Measurements from ENCODE around the gene NHS. TPM values are rescaled to one million over a fixed set of nuclear protein-coding genes. Genes with fewer than 3 reads are reported as not detected.

The NHS gene
- total RNA-seq, 1 donor from 2014 or later, result 8.3 TPM

DNA sequence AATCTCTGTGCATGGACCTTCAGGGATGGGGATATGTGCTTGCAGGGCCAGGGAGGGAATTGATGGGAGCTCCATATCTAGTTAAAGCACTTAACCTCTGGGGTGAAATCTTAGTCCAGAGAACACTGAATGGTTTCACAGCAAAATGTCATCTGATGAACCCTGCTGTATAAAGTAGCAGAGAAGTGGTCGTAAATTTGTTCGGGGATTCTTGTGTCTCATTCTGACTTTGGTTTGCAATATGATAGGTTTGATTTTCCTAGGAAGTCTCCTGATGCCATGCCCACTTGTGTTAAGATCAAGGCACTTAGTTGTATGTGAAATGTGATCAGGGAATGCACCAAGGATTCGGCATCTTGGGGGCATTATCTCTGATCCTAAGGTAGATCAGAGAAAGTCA is 96.9 kb downstream of the NHS start:
- TF ChIP-seq, protein P1, sequence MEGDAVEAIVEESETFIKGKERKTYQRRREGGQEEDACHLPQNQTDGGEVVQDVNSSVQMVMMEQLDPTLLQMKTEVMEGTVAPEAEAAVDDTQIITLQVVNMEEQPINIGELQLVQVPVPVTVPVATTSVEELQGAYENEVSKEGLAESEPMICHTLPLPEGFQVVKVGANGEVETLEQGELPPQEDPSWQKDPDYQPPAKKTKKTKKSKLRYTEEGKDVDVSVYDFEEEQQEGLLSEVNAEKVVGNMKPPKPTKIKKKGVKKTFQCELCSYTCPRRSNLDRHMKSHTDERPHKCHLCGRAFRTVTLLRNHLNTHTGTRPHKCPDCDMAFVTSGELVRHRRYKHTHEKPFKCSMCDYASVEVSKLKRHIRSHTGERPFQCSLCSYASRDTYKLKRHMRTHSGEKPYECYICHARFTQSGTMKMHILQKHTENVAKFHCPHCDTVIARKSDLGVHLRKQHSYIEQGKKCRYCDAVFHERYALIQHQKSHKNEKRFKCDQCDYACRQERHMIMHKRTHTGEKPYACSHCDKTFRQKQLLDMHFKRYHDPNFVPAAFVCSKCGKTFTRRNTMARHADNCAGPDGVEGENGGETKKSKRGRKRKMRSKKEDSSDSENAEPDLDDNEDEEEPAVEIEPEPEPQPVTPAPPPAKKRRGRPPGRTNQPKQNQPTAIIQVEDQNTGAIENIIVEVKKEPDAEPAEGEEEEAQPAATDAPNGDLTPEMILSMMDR (IDR thresholded peaks at IDR 0.05; ENCODE audit: unreplicated experiment), result no peak
- H3K27ac Mint-ChIP-seq, result no peak overlapping the region
- no peak for DNase-seq (ENCODE audit: low spot score in 2 of 2, unreplicated experiment in 2 of 2)
- peaks cover 9% of the 10 kb centered on the region for H3K4me1 Mint-ChIP-seq
- H3K4me3 Mint-ChIP-seq, result no peak overlapping the region
- H3K9me3 Mint-ChIP-seq, result no peaks in the 10 kb centered on the region
- peaks cover under 1% of the 10 kb centered on the region for H3K27me3 Mint-ChIP-seq (ENCODE audit: low read depth)
- H3K36me3 Mint-ChIP-seq, result no peaks in the 10 kb centered on the region

DNA sequence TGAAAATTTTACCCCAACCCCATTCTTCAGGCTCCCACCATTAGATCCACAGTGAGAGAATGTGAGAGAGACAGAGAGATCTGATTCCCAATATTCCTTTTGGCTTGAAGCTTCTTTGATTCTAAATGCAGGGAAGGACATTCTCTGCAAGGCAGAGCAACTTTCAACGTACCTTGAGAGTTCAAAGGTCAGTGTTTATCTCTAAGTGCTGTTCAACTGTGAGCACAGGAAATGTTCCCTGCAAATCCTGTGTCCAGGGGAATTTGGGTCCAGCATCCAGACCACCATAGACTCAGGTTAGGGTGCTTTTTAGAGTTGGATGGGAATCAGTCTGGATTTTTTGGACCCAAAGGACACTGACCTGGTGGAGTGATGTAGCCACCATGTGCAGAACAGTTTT is 97.4 kb downstream of the NHS start:
- TF ChIP-seq, protein P1 (IDR thresholded peaks at IDR 0.05; ENCODE audit: unreplicated experiment), result no peak
- H3K4me3 Mint-ChIP-seq, result no peak overlapping the region
- no peak overlapping the region for H3K27ac Mint-ChIP-seq
- H3K36me3 Mint-ChIP-seq, result no peaks in the 10 kb centered on the region
- no peak for DNase-seq (ENCODE audit: low spot score in 2 of 2, unreplicated experiment in 2 of 2)
- H3K9me3 Mint-ChIP-seq, result no peaks in the 10 kb centered on the region
- peaks cover 9% of the 10 kb centered on the region for H3K4me1 Mint-ChIP-seq
- H3K27me3 Mint-ChIP-seq (ENCODE audit: low read depth), result peaks cover 2% of the 10 kb centered on the region

- Mint-ChIP-seq H3K27ac (no peak overlapping the region), H3K27me3 (ENCODE audit: low read depth) (peaks cover 2% of the 10 kb centered on the region), H3K36me3 (no peaks in the 10 kb centered on the region), H3K4me1 (peaks cover 9% of the 10 kb centered on the region), H3K9me3 (no peaks in the 10 kb centered on the region), H3K4me3 (no peak overlapping the region)
- DNase-seq (ENCODE audit: low spot score in 2 of 2, unreplicated experiment in 2 of 2), result no peak
- TF ChIP-seq, protein P1 (IDR thresholded peaks at IDR 0.05; ENCODE audit: unreplicated experiment), result no peak
Measured at GRCh38 chrX:17473021-17473420, 98.0 kb downstream of the NHS start.

DNA sequence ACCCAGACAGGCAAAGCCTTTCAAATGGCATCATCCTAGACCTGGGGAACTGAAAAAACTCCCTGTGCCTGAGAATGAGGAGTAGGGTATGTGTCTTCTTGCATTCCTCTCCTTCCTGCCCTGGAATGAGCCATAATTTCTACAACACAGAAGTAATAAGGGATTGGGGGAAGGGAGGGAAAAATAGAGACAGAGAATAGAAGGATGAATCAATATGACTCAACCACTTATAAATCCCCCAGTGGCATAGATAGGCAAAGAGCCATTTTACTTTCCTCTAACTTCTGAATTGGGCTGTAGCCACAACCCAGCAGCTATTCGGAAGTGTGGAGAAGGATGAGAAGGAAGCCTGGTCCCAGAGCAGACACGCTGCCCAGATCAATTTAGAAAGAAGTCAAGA is 99.9 kb downstream of the NHS start:
- peaks cover 2% of the 10 kb centered on the region for H3K27me3 Mint-ChIP-seq (ENCODE audit: low read depth)
- no peak overlapping the region for H3K4me3 Mint-ChIP-seq
- H3K9me3 Mint-ChIP-seq, result peaks cover 7% of the 10 kb centered on the region
- no peaks in the 10 kb centered on the region for H3K36me3 Mint-ChIP-seq
- peaks cover 9% of the 10 kb centered on the region for H3K4me1 Mint-ChIP-seq
- no peak for DNase-seq (ENCODE audit: low spot score in 2 of 2, unreplicated experiment in 2 of 2)
- H3K27ac Mint-ChIP-seq, result no peak overlapping the region
- TF ChIP-seq, protein P1 (IDR thresholded peaks at IDR 0.05; ENCODE audit: unreplicated experiment), result no peak

GRCh38 chrX:17475449-17476217 is 100.6 kb downstream of the NHS start:
- H3K27ac Mint-ChIP-seq, result no peak overlapping the region
- H3K27me3 Mint-ChIP-seq (ENCODE audit: low read depth), result peaks cover 2% of the 10 kb centered on the region
- H3K4me3 Mint-ChIP-seq, result no peak overlapping the region
- peaks cover 9% of the 10 kb centered on the region for H3K4me1 Mint-ChIP-seq
- H3K36me3 Mint-ChIP-seq, result no peaks in the 10 kb centered on the region
- H3K9me3 Mint-ChIP-seq, result peaks cover 7% of the 10 kb centered on the region
- no peak for DNase-seq (ENCODE audit: low spot score in 2 of 2, unreplicated experiment in 2 of 2)
- TF ChIP-seq, protein P1 (IDR thresholded peaks at IDR 0.05; ENCODE audit: unreplicated experiment), result no peak

Data from mesothelial cell of epicardium (in vitro differentiated cells).